ENCODE results near the gene ABCC8.

Gene ABCC8

GRCh38 chr11:17511571-17511970, 34.9 kb upstream of the ABCC8 start:
- no peaks in the 10 kb centered on the region for H3K9me3 Mint-ChIP-seq (ENCODE audit: low read depth)
- no peak overlapping the region for H3K27ac Mint-ChIP-seq
- no peak overlapping the region for H3K4me3 Mint-ChIP-seq
- peaks cover 8% of the 10 kb centered on the region for H3K27me3 Mint-ChIP-seq
- no peaks in the 10 kb centered on the region for H3K4me1 Mint-ChIP-seq (ENCODE audit: low read depth)
- no peaks in the 10 kb centered on the region for H3K36me3 Mint-ChIP-seq

- H3K4me1 Mint-ChIP-seq (ENCODE audit: low read depth) = no peaks in the 10 kb centered on the region
- no peaks in the 10 kb centered on the region for H3K9me3 Mint-ChIP-seq (ENCODE audit: low read depth)
- H3K27ac Mint-ChIP-seq = no peak overlapping the region
- peaks cover 6% of the 10 kb centered on the region for H3K27me3 Mint-ChIP-seq
- H3K36me3 Mint-ChIP-seq = no peaks in the 10 kb centered on the region
- no peak overlapping the region for H3K4me3 Mint-ChIP-seq
Observed at GRCh38 chr11:17510507-17511206, 34.0 kb upstream of the ABCC8 start.

GRCh38 chr11:17508791-17509190, 32.1 kb upstream of the ABCC8 start:
- Mint-ChIP-seq H3K36me3 (no peaks in the 10 kb centered on the region), H3K9me3 (ENCODE audit: low read depth) (no peaks in the 10 kb centered on the region), H3K4me3 (no peak overlapping the region), H3K4me1 (ENCODE audit: low read depth) (no peaks in the 10 kb centered on the region), H3K27ac (no peak overlapping the region), H3K27me3 (peaks cover 7% of the 10 kb centered on the region)

- H3K36me3 Mint-ChIP-seq = no peaks in the 10 kb centered on the region
- no peak overlapping the region for H3K27ac Mint-ChIP-seq
- H3K4me1 Mint-ChIP-seq (ENCODE audit: low read depth) = no peaks in the 10 kb centered on the region
- H3K4me3 Mint-ChIP-seq = no peak overlapping the region
- peaks cover 7% of the 10 kb centered on the region for H3K27me3 Mint-ChIP-seq
- no peaks in the 10 kb centered on the region for H3K9me3 Mint-ChIP-seq (ENCODE audit: low read depth)
Observed at GRCh38 chr11:17508306-17508705, 31.7 kb upstream of the ABCC8 start.

GRCh38 chr11:17507773-17508172, 31.1 kb upstream of the ABCC8 start:
- Mint-ChIP-seq H3K27ac (no peak overlapping the region), H3K4me1 (ENCODE audit: low read depth) (no peaks in the 10 kb centered on the region), H3K27me3 (peaks cover 5% of the 10 kb centered on the region), H3K36me3 (no peaks in the 10 kb centered on the region), H3K4me3 (no peak overlapping the region), H3K9me3 (ENCODE audit: low read depth) (no peaks in the 10 kb centered on the region)

- H3K36me3 Mint-ChIP-seq = no peaks in the 10 kb centered on the region
- no peak overlapping the region for H3K4me3 Mint-ChIP-seq
- no peaks in the 10 kb centered on the region for H3K9me3 Mint-ChIP-seq (ENCODE audit: low read depth)
- no peaks in the 10 kb centered on the region for H3K4me1 Mint-ChIP-seq (ENCODE audit: low read depth)
- H3K27me3 Mint-ChIP-seq = peaks cover 5% of the 10 kb centered on the region
- no peak overlapping the region for H3K27ac Mint-ChIP-seq
Observed at GRCh38 chr11:17506942-17507341, 30.3 kb upstream of the ABCC8 start.

- Mint-ChIP-seq H3K4me1 (ENCODE audit: low read depth) (no peaks in the 10 kb centered on the region), H3K9me3 (ENCODE audit: low read depth) (no peaks in the 10 kb centered on the region), H3K27me3 (peaks cover 5% of the 10 kb centered on the region), H3K4me3 (no peak overlapping the region), H3K36me3 (no peaks in the 10 kb centered on the region), H3K27ac (no peak overlapping the region)
Observed at GRCh38 chr11:17506314-17506713, 29.7 kb upstream of the ABCC8 start.

- Mint-ChIP-seq H3K27me3 (peaks cover 5% of the 10 kb centered on the region), H3K27ac (no peak overlapping the region), H3K36me3 (no peaks in the 10 kb centered on the region), H3K4me3 (no peak overlapping the region), H3K4me1 (ENCODE audit: low read depth) (no peaks in the 10 kb centered on the region), H3K9me3 (ENCODE audit: low read depth) (no peaks in the 10 kb centered on the region)
Observed at GRCh38 chr11:17505146-17505545, 28.5 kb upstream of the ABCC8 start.

- Mint-ChIP-seq H3K27me3 (peaks cover 5% of the 10 kb centered on the region), H3K27ac (no peak overlapping the region), H3K4me1 (ENCODE audit: low read depth) (no peaks in the 10 kb centered on the region), H3K9me3 (ENCODE audit: low read depth) (no peaks in the 10 kb centered on the region), H3K4me3 (no peak overlapping the region), H3K36me3 (no peaks in the 10 kb centered on the region)
Observed at GRCh38 chr11:17504330-17505107, 27.9 kb upstream of the ABCC8 start.

GRCh38 chr11:17502630-17503029, 26.0 kb upstream of the ABCC8 start:
- Mint-ChIP-seq H3K9me3 (ENCODE audit: low read depth) (no peaks in the 10 kb centered on the region), H3K4me1 (ENCODE audit: low read depth) (no peaks in the 10 kb centered on the region), H3K27me3 (peaks cover 1% of the 10 kb centered on the region), H3K4me3 (no peak overlapping the region), H3K27ac (no peak overlapping the region), H3K36me3 (no peaks in the 10 kb centered on the region)

GRCh38 chr11:17500673-17501072, 24.0 kb upstream of the ABCC8 start:
- no peaks in the 10 kb centered on the region for H3K36me3 Mint-ChIP-seq
- H3K27ac Mint-ChIP-seq = no peak overlapping the region
- peaks cover 1% of the 10 kb centered on the region for H3K27me3 Mint-ChIP-seq
- H3K9me3 Mint-ChIP-seq (ENCODE audit: low read depth) = no peaks in the 10 kb centered on the region
- no peak overlapping the region for H3K4me3 Mint-ChIP-seq
- no peaks in the 10 kb centered on the region for H3K4me1 Mint-ChIP-seq (ENCODE audit: low read depth)

GRCh38 chr11:17498475-17498874, 21.8 kb upstream of the ABCC8 start:
- Mint-ChIP-seq H3K36me3 (no peaks in the 10 kb centered on the region), H3K27ac (no peak overlapping the region), H3K27me3 (no peaks in the 10 kb centered on the region), H3K9me3 (ENCODE audit: low read depth) (no peaks in the 10 kb centered on the region), H3K4me1 (ENCODE audit: low read depth) (no peaks in the 10 kb centered on the region), H3K4me3 (no peak overlapping the region)

GRCh38 chr11:17498058-17498457, 21.4 kb upstream of the ABCC8 start:
- no peaks in the 10 kb centered on the region for H3K9me3 Mint-ChIP-seq (ENCODE audit: low read depth)
- H3K4me1 Mint-ChIP-seq (ENCODE audit: low read depth) = no peaks in the 10 kb centered on the region
- H3K27me3 Mint-ChIP-seq = no peaks in the 10 kb centered on the region
- H3K27ac Mint-ChIP-seq = no peak overlapping the region
- no peak overlapping the region for H3K4me3 Mint-ChIP-seq
- no peaks in the 10 kb centered on the region for H3K36me3 Mint-ChIP-seq

- Mint-ChIP-seq H3K9me3 (ENCODE audit: low read depth) (no peaks in the 10 kb centered on the region), H3K27ac (no peak overlapping the region), H3K4me1 (ENCODE audit: low read depth) (no peaks in the 10 kb centered on the region), H3K27me3 (no peaks in the 10 kb centered on the region), H3K36me3 (no peaks in the 10 kb centered on the region), H3K4me3 (no peak overlapping the region)
Observed at GRCh38 chr11:17496406-17496805, 19.8 kb upstream of the ABCC8 start.

GRCh38 chr11:17494019-17494418, 17.4 kb upstream of the ABCC8 start:
- Mint-ChIP-seq H3K4me3 (no peak overlapping the region), H3K27me3 (no peaks in the 10 kb centered on the region), H3K27ac (no peak overlapping the region), H3K9me3 (ENCODE audit: low read depth) (no peaks in the 10 kb centered on the region), H3K36me3 (no peaks in the 10 kb centered on the region), H3K4me1 (ENCODE audit: low read depth) (no peaks in the 10 kb centered on the region)

GRCh38 chr11:17490938-17491337, 14.3 kb upstream of the ABCC8 start:
- H3K4me1 Mint-ChIP-seq (ENCODE audit: low read depth) = no peaks in the 10 kb centered on the region
- no peak overlapping the region for H3K4me3 Mint-ChIP-seq
- H3K9me3 Mint-ChIP-seq (ENCODE audit: low read depth) = no peaks in the 10 kb centered on the region
- no peak overlapping the region for H3K27ac Mint-ChIP-seq
- H3K36me3 Mint-ChIP-seq = no peaks in the 10 kb centered on the region
- peaks cover 3% of the 10 kb centered on the region for H3K27me3 Mint-ChIP-seq
